ENCODE data around the gene PRPF31.
"Not testable (repeated sequence)": the region's sequence is repeated elsewhere in the genome, so short reads cannot be mapped to it uniquely, and the experiment has no call there.

PRPF31 gene

DNA sequence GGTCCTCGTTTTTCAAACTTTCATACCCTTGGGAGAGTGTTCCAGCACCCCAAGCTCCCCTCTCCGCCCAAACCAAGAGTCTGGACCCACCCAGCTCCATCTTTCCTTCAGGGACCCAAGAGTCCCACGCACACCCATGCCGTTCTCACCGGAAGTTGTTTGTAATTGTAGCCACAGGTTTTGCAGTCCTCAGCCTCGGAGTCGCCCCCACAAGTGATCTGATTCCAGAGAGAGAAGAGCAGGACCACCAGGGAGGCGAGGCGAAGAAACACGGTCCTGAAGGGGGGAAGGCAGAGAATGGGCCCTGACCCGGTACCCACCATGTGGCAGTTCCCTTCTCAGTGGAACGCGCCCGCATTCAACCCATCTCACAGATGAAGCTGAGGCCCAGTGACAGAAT lies 47.3 kb downstream of the PRPF31 start:
- no peak for DNase-seq (ENCODE audit: low read depth in 3 of 3)

GRCh38 chr19:54164369-54165068 lies 49.0 kb downstream of the PRPF31 start:
- peak; percentile 39 to 49 (median 48) for DNase-seq (ENCODE audit: low read depth in 3 of 3)

GRCh38 chr19:54165222-54165621 lies 49.7 kb downstream of the PRPF31 start:
- no peak for DNase-seq (ENCODE audit: low read depth in 3 of 3)

DNA sequence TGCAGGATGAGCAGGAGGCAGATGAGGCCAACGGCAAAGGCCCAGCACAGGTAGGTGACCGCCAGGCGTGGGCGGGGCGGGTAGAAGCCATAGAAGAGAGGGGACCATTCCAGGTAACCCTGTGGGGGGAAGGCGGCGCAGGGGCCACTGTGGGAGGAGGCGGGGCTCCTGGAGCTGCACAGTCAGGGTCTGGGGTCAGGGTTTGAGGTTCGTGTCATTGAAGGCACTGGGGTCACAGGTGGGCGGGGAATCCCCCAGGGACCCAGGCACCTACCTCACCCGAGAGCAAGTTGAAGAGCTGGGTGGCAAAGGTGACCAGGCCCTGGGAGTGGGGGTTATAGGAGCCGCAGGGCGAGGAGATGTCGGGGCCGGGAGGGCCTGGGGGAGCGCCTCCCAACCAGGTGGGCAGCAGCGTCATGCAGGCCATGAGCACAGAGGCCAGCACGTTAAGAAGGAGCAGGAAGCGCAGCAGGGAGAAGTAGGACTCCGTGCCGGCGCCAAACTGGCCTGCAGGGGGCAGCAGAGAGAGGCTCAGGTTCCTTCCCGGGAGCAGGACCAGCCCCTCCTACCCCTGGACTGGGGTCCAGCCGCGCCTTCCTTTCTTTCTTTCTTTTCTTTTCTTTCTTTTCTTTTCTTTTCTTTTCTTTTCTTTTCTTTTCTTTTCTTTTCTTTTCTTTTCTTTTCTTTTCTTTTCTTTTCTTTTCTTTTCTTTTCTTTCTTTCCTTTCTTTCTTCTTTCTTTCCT lies 52.8 kb downstream of the PRPF31 start:
- DNase-seq (ENCODE audit: low read depth in 3 of 3) = peak; percentile 77 to 92 (median 91)

- no peak for DNase-seq (ENCODE audit: low read depth in 3 of 3)
Observed at GRCh38 chr19:54169149-54169740, 53.7 kb downstream of the PRPF31 start.

DNA sequence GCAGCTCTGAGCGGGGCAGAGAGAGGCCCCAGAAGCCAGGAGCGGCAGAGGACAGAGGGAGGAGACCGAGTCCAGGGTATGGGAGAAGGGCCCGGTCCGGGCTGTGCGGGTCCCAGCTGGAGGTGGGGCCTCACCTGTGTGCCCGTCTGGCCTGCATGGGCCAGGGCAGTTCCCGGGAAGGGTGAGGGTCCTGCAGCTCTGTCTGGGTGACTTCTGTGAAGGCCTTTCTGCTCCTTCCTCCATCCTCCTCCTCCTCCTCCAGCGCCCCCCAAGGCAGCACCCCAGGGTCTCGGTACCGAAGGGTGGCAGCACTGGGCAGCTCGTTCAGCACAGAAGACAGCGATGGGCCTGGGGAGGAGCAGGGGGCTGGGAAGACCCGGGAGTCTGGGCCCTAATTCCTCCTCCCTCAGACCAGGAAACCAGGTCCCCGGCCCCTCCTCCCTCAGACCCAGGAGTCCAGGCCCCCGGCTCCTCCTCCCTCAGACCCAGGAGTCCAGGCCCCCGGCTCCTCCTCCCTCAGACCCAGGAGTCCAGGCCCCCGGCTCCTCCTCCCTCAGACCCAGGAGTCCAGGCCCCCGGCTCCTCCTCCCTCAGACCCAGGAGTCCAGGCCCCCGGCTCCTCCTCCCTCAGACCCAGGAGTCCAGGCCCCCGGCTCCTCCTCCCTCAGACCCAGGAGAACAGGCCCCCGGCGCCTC lies 56.3 kb downstream of the PRPF31 start:
- DNase-seq (ENCODE audit: low read depth in 3 of 3) = not testable (repeated sequence)

DNA sequence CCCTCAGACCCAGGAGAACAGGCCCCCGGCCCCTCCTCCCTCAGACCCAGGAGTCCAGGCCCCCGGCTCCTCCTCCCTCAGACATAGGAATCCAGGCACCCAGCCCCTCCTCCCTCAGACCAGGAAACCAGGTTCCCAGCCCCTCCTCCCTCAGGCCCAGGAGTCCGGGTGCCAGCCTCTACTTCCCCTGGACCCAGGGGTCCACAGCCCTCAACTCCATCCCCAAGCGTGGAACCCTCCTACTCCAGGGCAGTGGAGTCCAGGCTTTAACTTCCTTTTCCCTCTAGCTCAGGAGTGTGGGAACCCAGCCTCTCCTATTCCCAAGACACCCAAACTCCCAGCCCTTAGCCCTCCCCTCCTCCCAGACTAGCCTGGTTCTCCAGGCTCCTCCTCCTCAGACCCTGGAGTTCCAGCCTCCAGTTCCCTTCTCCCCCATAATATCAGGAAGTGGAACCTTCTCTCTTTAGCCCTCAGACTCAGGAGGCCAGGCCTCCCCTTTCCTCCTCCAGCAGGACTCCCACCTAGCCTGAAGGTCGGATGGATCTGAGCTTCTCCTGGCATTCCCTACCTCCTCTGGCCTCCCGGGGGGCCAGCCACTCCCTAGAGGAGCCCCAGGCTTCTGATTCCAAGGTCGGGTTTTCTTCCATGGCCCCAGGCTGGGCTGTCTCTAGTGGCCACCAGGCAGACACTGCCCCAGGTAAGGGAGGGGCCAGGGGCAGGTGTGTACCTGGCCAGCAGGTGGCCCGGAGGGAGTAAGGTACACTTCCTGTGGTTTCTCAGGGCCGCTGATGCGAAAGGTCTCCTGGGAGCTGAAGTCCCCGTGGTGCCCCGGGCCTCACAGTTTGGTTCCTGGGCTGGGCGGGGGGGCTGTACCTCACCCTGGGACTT lies 57.2 kb downstream of the PRPF31 start, which contains the start of gene TMC4:
Gene TMC4, minus strand, starts transcription at position 690 of the 888 bp plus-strand sequence. Its CDS starts 43 bp downstream, at position 647.
- no peak for DNase-seq (ENCODE audit: low read depth in 3 of 3)

DNA sequence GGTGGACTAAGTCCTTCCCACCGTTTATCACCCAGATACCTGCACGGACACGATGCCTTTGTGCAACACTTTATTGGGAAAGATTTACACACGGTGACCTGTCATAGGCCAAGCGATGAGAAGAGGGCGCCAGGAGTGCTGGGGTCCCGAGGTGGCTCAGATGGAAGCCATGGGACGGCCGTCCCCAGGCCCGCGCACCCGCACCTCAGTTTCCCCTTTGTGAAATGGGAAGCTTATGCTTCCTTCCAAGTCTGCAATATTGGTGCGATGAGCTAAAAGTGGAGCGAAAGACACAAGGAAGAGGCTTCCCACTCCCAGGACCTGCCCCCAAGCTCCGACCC lies 57.8 kb downstream of the PRPF31 start:
- no peak for DNase-seq (ENCODE audit: low read depth in 3 of 3)

- DNase-seq (ENCODE audit: low read depth in 3 of 3) = no peak
Observed at GRCh38 chr19:54173951-54174834, 58.6 kb downstream of the PRPF31 start.

- no peak for DNase-seq (ENCODE audit: low read depth in 3 of 3)
Observed at GRCh38 chr19:54178581-54179261, 63.2 kb downstream of the PRPF31 start.

DNA sequence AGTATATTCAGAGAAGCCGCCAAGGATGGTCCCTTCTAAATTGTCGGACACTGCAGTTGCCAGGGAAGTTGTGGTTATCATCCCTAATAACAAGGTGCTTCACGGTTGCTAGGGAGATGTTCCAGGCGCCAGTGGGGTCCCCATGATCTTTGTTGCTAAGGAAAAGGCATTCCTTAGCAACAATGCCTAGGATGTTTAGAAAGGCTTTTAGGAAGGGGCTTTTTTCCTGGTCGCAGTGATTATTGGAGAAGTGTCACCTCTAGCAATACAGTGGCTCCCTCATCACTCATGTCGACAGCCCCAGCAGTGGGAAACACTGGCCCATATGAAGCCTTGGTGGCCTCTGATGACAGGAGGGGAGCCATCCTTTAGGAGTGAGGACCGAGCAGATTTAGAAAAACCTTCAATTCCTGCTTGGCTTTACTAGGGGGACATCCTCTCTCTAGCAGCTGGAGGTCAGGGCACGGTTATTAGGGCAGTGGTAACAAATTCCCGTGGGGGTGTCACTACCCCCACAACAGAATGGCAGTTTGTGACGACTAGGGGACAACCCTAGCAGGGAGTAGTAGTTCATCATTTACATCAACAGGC lies 63.8 kb downstream of the PRPF31 start:
- DNase-seq (ENCODE audit: low read depth in 3 of 3) = no peak

DNA sequence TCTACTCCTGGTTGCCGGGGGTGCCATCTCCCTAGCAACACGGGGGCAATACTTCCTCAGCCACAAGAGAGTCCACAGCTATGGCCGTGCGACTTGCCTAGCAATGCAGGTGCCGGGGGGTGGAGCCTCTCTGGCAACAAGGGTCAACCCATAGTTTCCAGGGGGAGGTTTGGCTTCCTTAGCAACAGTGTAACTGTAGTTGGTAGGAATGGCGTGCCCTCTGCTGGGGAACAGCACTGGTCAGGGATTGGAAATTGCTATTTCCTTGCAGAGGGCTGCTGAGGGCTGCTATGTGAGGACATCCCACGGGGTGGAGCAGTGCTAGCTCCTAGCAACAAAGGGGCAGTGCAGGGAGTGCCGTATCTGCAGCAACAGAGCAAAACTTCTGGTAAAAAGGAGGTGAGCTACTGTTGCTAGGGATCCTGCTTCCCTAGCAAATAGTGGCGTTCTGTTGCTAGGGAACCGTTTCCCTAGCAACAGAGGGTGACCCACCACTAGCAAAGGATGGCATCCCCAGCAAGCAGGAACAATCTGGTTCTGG lies 64.4 kb downstream of the PRPF31 start:
- no peak for DNase-seq (ENCODE audit: low read depth in 3 of 3)

DNA sequence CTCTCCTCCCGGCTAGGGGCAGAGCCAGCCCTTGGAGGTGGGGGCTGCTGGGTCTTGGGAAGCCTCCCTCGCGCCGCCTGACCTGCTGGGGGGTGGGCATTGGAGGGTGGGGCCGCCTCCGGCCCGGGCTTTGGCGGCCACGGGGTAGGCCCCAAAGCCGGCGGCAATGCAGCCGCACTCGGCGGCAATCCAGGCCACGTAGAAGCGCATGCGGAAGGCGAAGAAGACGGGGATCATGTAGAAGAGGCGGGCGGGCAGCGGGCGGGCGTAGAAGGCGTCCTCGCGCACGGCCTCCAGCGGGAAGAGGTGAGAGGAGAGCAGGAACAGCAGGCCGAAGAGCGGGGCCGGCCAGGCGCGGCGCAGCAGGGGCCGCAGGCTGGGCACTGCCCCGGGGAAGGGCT lies 65.1 kb downstream of the PRPF31 start:
- DNase-seq (ENCODE audit: low read depth in 3 of 3) = no peak

Measured in stimulated activated CD4-positive, alpha-beta T cell treated with anti-CD3 and anti-CD28 coated beads, TNF-alpha, amount 100 ng/mL, for 48 hours (primary cell).